ENCODE results near the gene ING5.

GRCh38 chr2:241701399-241702154 lies at the start of gene ING5:
- no peak for TF ChIP-seq CTCF (IDR thresholded peaks at IDR 0.05)
- peak; percentile 54; the same call in 1 of the 2 replicates for TF ChIP-seq POLR2AphosphoS5 (IDR thresholded peaks at IDR 0.05; ENCODE audit: low read depth, low read length)
- no peak for TF ChIP-seq REST (IDR thresholded peaks at IDR 0.05; ENCODE audit: insufficient read depth in 1 of 2, low read depth in 2 of 2, low read length in 1 of 2)

All from Panc1 (cell line).